Chondrocyte (in vitro differentiated cells): Measurements from ENCODE around the gene RNF157. TPM values are rescaled to one million over a fixed set of nuclear protein-coding genes. Genes with fewer than 3 reads are reported as not detected.

Experiments
- DNase-seq: peaks from one replicate; pipeline ENCODE4 v3.0.0; 2021; ENCODE audit warnings: mixed read lengths, low spot score
- H3K27ac Mint-ChIP-seq: one replicate; pipeline ENCODE4 v1.8.0; 2021; ENCODE audit warnings: mild to moderate bottlenecking, moderate library complexity, mixed read lengths; ENCODE audit not compliant: unreplicated experiment
- H3K27me3 Mint-ChIP-seq: 2 replicates; pipeline ENCODE4 v1.8.0; 2021; ENCODE audit warnings: low read depth, mixed read lengths
- H3K36me3 Mint-ChIP-seq: 2 replicates; pipeline ENCODE4 v1.8.0; 2021; ENCODE audit warnings: low read depth, mixed read lengths
- H3K4me1 Mint-ChIP-seq: 2 replicates; pipeline ENCODE4 v1.8.0; 2021; ENCODE audit warnings: low read depth, mild to moderate bottlenecking, mixed read lengths
- H3K4me3 Mint-ChIP-seq: one replicate; pipeline ENCODE4 v1.8.0; 2021; ENCODE audit warnings: mild to moderate bottlenecking, moderate library complexity, mixed read lengths; ENCODE audit not compliant: unreplicated experiment
- H3K9me3 Mint-ChIP-seq: 2 replicates; pipeline ENCODE4 v1.8.0; 2021; ENCODE audit warnings: low read depth, mixed read lengths
- total RNA-seq: library from RNA; stranded (reverse); gene quantifications from 3 replicates; pipeline ENCODE4 v1.2.1, GENCODE V29; 2021
- TF ChIP-seq, protein P1 (sequence below): fragments of 200-600 bp; sonication (generic); IDR thresholded peaks from 2 replicates; pipeline ENCODE4 v1.5.0; 2021; ENCODE audit warnings: antibody characterized with exemption, mild to moderate bottlenecking, moderate library complexity

Gene RNF157
- total RNA-seq, 1 donor from 2014 or later, result 1.5 TPM

DNA sequence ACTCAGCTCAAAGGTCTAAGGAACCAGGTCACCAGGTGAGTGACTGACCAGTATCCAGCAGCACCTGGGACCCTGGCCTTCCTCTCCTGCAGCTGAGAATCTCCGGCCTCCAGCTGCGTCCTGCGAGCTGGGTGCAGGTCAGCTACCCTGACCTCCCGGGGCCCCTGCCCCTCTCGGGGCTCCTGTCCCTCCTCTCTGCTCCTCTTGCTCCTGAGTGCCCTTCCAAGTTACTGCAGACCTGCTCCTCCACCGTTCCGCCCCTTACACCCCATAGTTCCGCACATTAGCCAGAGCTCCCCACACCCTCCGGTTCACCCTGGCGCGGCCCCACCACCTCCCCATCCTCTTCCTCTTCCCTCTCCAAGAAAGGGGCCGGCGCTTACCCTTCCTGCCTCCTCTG is 109.8 kb downstream of the RNF157 start:
- Mint-ChIP-seq H3K36me3 (no peaks in the 10 kb centered on the region), H3K4me3 (no peak overlapping the region), H3K4me1 (no peaks in the 10 kb centered on the region), H3K9me3 (no peaks in the 10 kb centered on the region), H3K27me3 (peaks cover 16% of the 10 kb centered on the region), H3K27ac (no peak overlapping the region)
- DNase-seq, result no peak
- TF ChIP-seq, protein P1, sequence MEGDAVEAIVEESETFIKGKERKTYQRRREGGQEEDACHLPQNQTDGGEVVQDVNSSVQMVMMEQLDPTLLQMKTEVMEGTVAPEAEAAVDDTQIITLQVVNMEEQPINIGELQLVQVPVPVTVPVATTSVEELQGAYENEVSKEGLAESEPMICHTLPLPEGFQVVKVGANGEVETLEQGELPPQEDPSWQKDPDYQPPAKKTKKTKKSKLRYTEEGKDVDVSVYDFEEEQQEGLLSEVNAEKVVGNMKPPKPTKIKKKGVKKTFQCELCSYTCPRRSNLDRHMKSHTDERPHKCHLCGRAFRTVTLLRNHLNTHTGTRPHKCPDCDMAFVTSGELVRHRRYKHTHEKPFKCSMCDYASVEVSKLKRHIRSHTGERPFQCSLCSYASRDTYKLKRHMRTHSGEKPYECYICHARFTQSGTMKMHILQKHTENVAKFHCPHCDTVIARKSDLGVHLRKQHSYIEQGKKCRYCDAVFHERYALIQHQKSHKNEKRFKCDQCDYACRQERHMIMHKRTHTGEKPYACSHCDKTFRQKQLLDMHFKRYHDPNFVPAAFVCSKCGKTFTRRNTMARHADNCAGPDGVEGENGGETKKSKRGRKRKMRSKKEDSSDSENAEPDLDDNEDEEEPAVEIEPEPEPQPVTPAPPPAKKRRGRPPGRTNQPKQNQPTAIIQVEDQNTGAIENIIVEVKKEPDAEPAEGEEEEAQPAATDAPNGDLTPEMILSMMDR, result no peak

DNA sequence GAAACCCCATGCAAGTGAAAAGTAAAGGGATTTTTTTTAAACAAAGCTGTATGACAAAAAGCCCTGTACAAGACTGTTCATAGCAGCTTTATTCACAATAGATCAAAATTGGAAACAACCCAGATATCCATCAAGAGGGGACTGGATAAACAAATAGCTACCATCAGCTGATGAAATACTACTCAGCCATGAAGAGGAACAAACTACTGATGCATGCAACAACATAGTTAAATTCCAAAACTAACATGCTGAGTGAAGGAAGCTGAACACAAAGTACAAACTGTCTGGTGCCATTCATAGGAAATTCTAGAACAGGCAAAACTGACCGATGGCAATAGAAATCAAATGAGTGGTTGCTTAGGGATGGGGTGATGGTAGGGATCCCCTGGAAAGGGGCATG is 114.4 kb downstream of the RNF157 start:
- Mint-ChIP-seq H3K4me1 (no peaks in the 10 kb centered on the region), H3K36me3 (no peaks in the 10 kb centered on the region), H3K9me3 (no peaks in the 10 kb centered on the region), H3K4me3 (no peak overlapping the region), H3K27ac (no peak overlapping the region), H3K27me3 (peaks cover 5% of the 10 kb centered on the region)
- TF ChIP-seq, protein P1, result no peak
- no peak for DNase-seq

GRCh38 chr17:76125391-76125675 is 115.0 kb downstream of the RNF157 start:
- TF ChIP-seq, protein P1, result no peak
- no peaks in the 10 kb centered on the region for H3K9me3 Mint-ChIP-seq
- peaks cover 6% of the 10 kb centered on the region for H3K27me3 Mint-ChIP-seq
- no peak overlapping the region for H3K27ac Mint-ChIP-seq
- DNase-seq, result no peak
- no peaks in the 10 kb centered on the region for H3K36me3 Mint-ChIP-seq
- H3K4me3 Mint-ChIP-seq, result no peak overlapping the region
- no peaks in the 10 kb centered on the region for H3K4me1 Mint-ChIP-seq

- Mint-ChIP-seq H3K36me3 (no peaks in the 10 kb centered on the region), H3K27ac (no peak overlapping the region)
Measured at GRCh38 chr17:76124582-76125390, 115.5 kb downstream of the RNF157 start.

DNA sequence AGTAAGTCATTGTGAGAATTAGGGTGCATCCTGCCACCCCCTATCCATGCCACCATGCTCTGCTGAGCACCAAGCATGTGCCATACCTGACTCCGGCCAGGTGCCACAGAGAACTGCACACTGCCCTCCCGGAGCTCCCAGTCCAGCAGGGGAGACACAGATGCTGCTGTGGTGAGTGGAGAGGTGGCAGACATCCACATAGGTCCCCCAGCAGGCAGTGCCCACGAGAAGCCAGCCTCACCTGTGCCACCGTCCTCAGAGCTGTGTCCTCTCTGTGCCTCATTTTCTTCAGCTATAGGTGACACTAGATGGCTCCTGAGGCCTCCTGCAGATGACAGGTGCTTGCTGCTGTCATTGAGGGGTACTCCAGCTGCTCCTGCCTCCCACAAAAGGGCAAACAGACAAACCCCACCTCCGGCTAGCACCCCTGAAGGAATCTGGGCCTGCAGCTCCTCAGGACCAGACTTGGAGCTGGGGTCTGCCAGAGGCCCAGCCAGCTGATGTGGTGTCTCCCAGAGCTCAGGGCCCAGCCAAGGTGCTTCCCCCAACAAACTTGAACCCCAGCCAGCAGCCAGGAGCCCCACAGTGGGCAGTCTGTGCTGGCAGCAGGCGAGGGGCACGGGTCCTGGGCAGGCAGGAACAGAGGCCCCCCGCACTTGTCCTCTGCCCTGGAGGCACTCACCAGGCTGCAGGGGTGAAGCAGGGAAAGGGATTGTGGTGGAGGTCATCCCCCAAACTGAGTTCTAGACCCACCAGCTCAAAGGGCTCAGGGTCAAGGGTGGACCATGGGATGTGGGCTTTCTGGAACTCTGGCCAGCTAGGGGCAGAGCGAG is 116.3 kb downstream of the RNF157 start:
- TF ChIP-seq, protein P1, result no peak
- Mint-ChIP-seq H3K4me3 (no peak overlapping the region), H3K4me1 (no peaks in the 10 kb centered on the region), H3K9me3 (no peaks in the 10 kb centered on the region), H3K36me3 (no peaks in the 10 kb centered on the region), H3K27ac (no peak overlapping the region), H3K27me3 (peaks cover 15% of the 10 kb centered on the region)
- no peak for DNase-seq

More at GRCh38 chr17:76124582-76125390, 115.5 kb downstream of the RNF157 start:
- H3K9me3 Mint-ChIP-seq, result no peaks in the 10 kb centered on the region
- no peak for DNase-seq
- H3K4me1 Mint-ChIP-seq, result no peaks in the 10 kb centered on the region
- H3K4me3 Mint-ChIP-seq, result no peak overlapping the region
- peaks cover 8% of the 10 kb centered on the region for H3K27me3 Mint-ChIP-seq
- TF ChIP-seq, protein P1, result peak; percentile 25
